Measurements from ENCODE around the gene ZFYVE27.

GRCh38 chr10:97732052-97732359 is 4.9 kb upstream of the ZFYVE27 start:
- no peak for TF ChIP-seq CTCF (IDR thresholded peaks at IDR 0.05; ENCODE audit: poor library complexity, severe bottlenecking)
- no peak for TF ChIP-seq POLR2AphosphoS5 (IDR thresholded peaks at IDR 0.05)
- TF ChIP-seq REST (IDR thresholded peaks at IDR 0.05; ENCODE audit: borderline replicate concordance), result no peak

Data from neural cell (in vitro differentiated cells).